HG03280 (cell line): Measurements from ENCODE around the gene MAPK6.
"Not testable (repeated sequence)": the region's sequence is repeated elsewhere in the genome, so short reads cannot be mapped to it uniquely, and the experiment has no call there.

Experiments used
- ATAC-seq: cut with Tn5 transposase; IDR thresholded peaks from one replicate; pipeline ENCODE4 v1.9.1; 2021; ENCODE audit warnings: mild to moderate bottlenecking, moderate library complexity; ENCODE audit not compliant: unreplicated experiment

Gene MAPK6

DNA sequence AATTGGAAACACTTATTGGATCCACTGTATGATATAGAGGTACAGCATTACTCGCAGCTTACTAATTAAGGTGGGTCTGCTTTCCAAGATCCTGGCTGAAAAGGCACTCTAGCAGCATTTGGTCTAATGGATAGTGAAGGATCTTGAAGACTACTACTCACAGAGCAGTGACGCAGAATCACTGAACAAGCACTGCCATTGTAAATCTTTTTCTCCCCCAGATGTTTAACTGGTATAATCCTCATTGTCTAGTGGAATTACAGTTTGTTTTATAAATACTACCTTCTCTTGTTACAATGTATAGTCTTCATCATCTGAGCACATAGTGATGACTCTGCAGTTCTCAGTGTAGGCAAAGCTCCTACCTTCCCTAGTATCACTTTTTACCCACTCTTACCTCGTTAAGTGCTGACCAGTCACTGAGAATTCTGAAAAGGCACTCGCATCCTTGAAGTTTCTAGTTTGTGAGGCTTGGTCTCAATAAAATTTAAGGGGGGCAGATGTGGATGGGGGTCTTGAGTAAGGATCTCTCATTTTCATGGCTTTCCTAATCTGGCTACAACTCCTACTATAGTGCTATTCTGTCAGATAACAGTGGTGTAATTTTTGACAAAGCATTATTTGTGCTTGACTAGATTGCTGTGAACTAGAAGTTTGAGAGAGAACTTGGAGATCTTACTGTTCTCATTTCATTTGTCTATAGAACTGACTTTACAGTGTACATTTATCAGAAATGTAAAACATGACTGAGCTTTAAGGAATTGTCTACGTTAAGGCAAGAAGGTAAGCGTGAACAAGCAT is 23.2 kb downstream of the MAPK6 start:
- no peak for ATAC-seq

DNA sequence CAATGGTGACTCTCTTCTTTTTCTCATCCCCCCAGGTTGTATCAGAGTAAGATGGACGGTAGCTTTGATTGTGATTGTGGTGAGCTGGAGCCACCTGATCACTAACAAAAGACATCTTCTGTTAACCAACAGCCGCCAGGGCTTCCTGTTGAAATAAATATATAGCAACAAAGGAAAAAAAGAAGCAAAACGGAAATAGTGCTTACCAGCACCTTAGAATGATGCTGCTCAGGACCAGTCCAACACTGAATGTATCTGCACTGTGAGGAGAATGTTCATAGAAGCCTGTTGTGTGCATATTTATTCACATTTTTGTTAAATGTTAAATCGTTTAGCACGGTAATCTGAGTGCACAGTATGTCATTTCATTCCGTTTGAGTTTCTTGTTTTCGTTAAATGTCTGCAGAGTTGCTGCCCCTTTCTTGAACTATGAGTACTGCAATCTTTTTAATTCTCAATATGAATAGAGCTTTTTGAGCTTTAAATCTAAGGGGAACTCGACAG is 26.8 kb downstream of the MAPK6 start:
- ATAC-seq, result not testable (repeated sequence)

- not testable (repeated sequence) for ATAC-seq
Measured at GRCh38 chr15:52046552-52046951, 27.5 kb downstream of the MAPK6 start.

GRCh38 chr15:52050416-52050815 is 31.4 kb downstream of the MAPK6 start:
- no peak for ATAC-seq

- ATAC-seq, result no peak
Measured at GRCh38 chr15:52052066-52052935, 33.3 kb downstream of the MAPK6 start.

- no peak for ATAC-seq
Measured at GRCh38 chr15:52054381-52054780, 35.4 kb downstream of the MAPK6 start.

GRCh38 chr15:52054858-52055257 is 35.8 kb downstream of the MAPK6 start:
- not testable (repeated sequence) for ATAC-seq

DNA sequence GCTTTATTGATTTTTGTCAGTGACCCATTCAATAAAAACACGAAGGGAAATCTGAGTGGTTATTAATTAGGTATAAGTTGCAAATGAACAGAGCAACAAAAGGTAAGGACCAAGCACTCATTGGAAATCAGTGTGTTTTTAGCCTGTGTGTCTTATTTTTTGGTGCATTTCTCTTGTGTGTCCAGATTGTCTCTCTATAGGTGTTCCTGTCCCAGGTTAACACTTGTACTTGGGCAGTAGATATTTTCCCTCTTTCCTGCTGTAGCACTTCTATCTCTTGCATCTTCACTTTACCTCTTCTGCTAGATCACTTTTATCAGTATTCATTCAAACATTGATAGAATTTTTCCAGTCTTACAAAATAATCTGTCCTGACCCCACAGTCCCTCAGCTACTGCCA is 37.0 kb downstream of the MAPK6 start:
- ATAC-seq, result no peak

GRCh38 chr15:52056496-52056895 is 37.5 kb downstream of the MAPK6 start:
- no peak for ATAC-seq

DNA sequence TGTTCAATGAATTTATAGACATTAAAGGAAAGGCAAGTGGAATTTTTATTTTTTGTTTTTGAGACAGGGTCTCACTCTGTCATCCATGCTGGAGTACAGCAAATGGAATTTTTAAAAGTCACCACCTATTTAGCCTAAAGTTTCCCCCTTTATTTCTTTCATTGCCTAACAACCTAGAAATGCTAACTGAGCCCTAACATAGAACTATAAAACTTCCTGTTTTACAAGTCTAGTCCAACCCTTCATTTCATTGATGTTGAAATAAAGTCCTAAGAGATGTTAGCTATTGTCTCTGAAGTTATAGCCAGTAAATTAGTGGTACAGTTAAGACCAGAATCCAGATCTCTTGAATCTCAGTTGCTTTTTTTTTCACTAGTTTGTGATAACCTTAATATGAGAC is 39.0 kb downstream of the MAPK6 start:
- no peak for ATAC-seq

DNA sequence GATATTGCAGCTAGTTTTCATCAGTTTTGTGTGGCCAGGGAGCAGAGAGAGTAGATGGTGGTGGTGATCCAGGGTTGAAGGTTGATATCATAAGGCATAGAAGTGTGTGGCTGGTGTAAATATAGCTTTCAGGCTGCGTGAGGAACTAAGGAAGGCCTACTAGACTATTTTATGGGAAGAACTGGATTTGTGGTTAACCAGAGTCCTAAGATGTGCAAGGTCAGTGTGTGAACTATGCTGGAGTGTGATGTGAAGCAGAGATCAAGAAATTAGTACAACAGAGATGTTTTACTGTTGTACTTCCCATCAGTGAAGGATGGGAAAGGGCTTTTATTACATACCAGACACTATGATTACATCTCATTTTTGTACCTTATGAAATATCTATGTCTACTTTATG is 41.5 kb downstream of the MAPK6 start:
- no peak for ATAC-seq

DNA sequence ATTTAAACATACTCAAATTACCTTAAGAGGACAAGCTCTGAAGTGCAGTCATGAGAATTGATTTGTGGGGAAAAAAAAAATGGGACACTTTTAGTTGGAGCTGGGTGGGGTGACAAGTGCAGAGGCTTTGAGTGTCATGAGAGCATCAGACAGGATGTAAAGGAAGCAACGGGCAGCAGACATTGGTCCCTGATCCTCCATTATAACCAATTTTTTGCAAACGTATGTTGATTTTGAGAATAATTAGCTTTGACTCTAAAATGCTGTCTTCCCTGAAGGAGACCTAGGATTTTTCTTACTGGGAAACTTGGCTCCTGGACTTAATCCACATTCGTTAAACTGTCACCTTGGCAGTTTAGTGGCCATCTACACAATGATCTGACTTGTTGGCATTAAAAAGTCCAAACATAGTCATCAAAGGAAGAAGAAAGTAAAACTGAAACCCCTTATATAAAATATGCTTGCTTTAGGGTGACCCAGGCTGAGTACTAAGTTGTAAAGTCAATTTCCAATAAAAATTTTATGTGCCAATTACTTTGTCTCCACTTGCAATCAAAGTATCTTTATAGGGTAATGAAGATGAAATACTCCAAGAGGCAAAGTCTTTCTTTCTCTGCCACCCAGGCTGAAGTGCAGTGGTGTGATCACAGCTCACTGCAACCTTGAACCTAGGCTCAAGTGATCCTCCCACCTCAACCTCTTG is 48.0 kb downstream of the MAPK6 start:
- ATAC-seq, result no peak

- ATAC-seq, result no peak
Measured at GRCh38 chr15:52067545-52067926, 48.5 kb downstream of the MAPK6 start.

DNA sequence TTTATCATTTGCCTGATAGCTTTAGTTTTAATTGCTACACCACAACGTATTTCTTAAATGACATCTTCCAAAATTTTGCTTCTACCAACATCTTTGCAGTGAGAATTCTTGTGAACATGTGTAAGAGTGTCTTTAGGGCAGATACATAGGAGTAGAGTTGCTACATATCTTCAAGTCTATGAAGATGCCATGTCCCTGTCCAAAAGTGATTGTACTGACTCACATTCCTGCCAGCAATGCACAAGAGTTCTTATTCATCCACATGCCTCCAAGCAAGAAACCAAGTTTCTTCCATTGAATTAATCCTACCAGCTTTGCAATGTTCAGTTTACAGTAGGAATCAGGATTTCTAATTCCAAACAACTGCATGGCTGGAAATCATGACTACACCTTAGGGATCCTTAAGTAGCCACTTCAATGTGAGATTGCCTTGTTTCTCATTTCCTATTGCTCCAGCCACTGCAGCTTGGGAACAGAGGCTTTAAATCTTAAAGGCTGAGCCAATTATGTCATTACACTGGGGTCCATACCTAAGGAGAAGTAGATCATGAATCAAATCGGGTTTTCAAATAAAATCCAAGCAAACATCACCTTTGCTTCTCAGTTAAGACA is 49.1 kb downstream of the MAPK6 start:
- ATAC-seq, result no peak

DNA sequence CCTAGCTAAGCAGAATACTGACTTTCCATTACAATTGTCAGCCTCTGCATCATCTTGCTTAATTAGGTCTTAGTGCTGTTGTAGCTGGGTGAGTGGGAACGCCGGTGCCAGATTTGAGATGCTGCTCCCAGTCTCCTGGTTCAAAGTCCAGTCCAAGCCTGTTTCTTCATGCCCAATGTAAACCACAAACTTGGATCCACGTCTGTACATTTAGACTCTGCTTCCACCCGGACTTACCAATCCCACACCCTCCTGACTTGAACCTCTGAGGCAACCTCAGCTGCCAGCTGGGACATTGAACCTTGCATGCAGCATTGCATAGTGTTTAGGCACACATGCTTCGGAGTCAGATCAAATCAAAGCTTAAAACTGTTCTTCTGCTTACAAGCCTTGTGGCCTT is 50.5 kb downstream of the MAPK6 start:
- no peak for ATAC-seq

GRCh38 chr15:52071570-52071969 is 52.6 kb downstream of the MAPK6 start:
- ATAC-seq, result no peak

- no peak for ATAC-seq
Measured at GRCh38 chr15:52076889-52077781, 58.1 kb downstream of the MAPK6 start.

GRCh38 chr15:52078197-52078875 is 59.3 kb downstream of the MAPK6 start:
- ATAC-seq, result no peak
